ENCODE data around the gene MTA3.

GRCh38 chr2:42791606-42792005 is 223.2 kb downstream of the MTA3 start:
- no peak for TF ChIP-seq CTCF (IDR thresholded peaks at IDR 0.05)
- TF ChIP-seq POLR2A (IDR thresholded peaks at IDR 0.05), result no peak
